HEK293 (cell line): ENCODE results near the gene SHROOM4.

Experiments
- CTCF ChIA-PET: fragments of 350-600 bp; formaldehyde crosslinking; extraction: SDS; loops from one replicate; lab custom pipeline; 2021; ENCODE audit warnings: antibody characterized with exemption; lab: Yijun Ruan, JAX
- POLR2A ChIA-PET: fragments of 300-600 bp; formaldehyde crosslinking; extraction: SDS; loops from one replicate; lab custom pipeline; 2020; ENCODE audit warnings: antibody characterized with exemption, inconsistent platforms; lab: Yijun Ruan, JAX
- H3K27ac ChIP-seq: fragments of 200-500 bp; sonication (Bioruptor generic); 2 replicates; pipeline ENCODE4 v1.5.1; 2014; ENCODE audit warnings: low read depth, low read length, control low read depth, inconsistent platforms; ENCODE audit errors: extremely low read depth
- H3K36me3 ChIP-seq, 2 experiments: fragments of 200-500 bp in 1 of 2; sonication (Bioruptor generic) in 1 of 2; 1 replicate in 1 of 2; 2 replicates in 1 of 2; pipeline ENCODE4 v1.5.1; 2014 to 2017; ENCODE audit warnings: inconsistent platforms in 2 of 2, low read length in 2 of 2; ENCODE audit not compliant: control insufficient read depth in 2 of 2, insufficient read depth in 1 of 2
- H3K4me1 ChIP-seq: fragments of 200-500 bp; sonication (Bioruptor generic); 2 replicates; pipeline ENCODE4 v1.5.1; 2014; ENCODE audit warnings: mild to moderate bottlenecking, low read length, inconsistent platforms; ENCODE audit not compliant: control insufficient read depth, insufficient read depth
- H3K4me3 ChIP-seq: 2 replicates; pipeline ENCODE4 v1.5.1; 2011; ENCODE audit warnings: low read depth, mild to moderate bottlenecking, control low read depth, low read length, moderate library complexity
- H3K9me3 ChIP-seq: fragments of 200-500 bp; sonication (Bioruptor generic); 2 replicates; pipeline ENCODE4 v1.5.1; 2014; ENCODE audit warnings: low read depth, low read length, inconsistent platforms; ENCODE audit not compliant: control insufficient read depth, insufficient read depth
- KLF9 ChIP-seq: fragments of 450-650 bp; formaldehyde crosslinking; IDR thresholded peaks from 2 replicates; pipeline ENCODE4 v1.5.1; 2016; ENCODE audit warnings: missing biosample characterization, missing genetic modification characterization, low read depth
- OVOL3 ChIP-seq: fragments of 450-650 bp; formaldehyde crosslinking; IDR thresholded peaks from 2 replicates; pipeline ENCODE4 v1.5.1; 2016; ENCODE audit warnings: missing biosample characterization, missing genetic modification characterization
- REST ChIP-seq: fragments of 450-650 bp; formaldehyde crosslinking; IDR thresholded peaks from 2 replicates; pipeline ENCODE4 v1.5.1; 2016; ENCODE audit warnings: missing biosample characterization, missing genetic modification characterization
- YY1 ChIP-seq: fragments of 450-650 bp; formaldehyde crosslinking; IDR thresholded peaks from 2 replicates; pipeline ENCODE4 v1.5.1; 2018; ENCODE audit warnings: missing biosample characterization, missing genetic modification characterization
- YY2 ChIP-seq: fragments of 450-650 bp; formaldehyde crosslinking; IDR thresholded peaks from 2 replicates; pipeline ENCODE4 v1.5.1; 2016; ENCODE audit warnings: missing biosample characterization, missing genetic modification characterization
- ZBTB49 ChIP-seq: fragments of 450-650 bp; formaldehyde crosslinking; IDR thresholded peaks from 2 replicates; pipeline ENCODE4 v1.5.1; 2016; ENCODE audit warnings: missing biosample characterization, missing genetic modification characterization, low read depth
- ZFP3 ChIP-seq: fragments of 450-650 bp; formaldehyde crosslinking; IDR thresholded peaks from 2 replicates; pipeline ENCODE4 v1.5.1; 2016; ENCODE audit warnings: low read depth, missing biosample characterization, missing genetic modification characterization
- ZNF112 ChIP-seq: fragments of 450-650 bp; formaldehyde crosslinking; IDR thresholded peaks from 2 replicates; pipeline ENCODE4 v1.5.0; 2017; ENCODE audit warnings: missing biosample characterization, missing genetic modification characterization
- ZNF239 ChIP-seq: fragments of 450-650 bp; formaldehyde crosslinking; IDR thresholded peaks from 2 replicates; pipeline ENCODE4 v1.5.1; 2016; ENCODE audit warnings: missing biosample characterization, missing genetic modification characterization
- ZNF404 ChIP-seq: fragments of 450-650 bp; formaldehyde crosslinking; IDR thresholded peaks from 2 replicates; pipeline ENCODE4 v1.5.1; 2017; ENCODE audit warnings: missing biosample characterization, missing genetic modification characterization
- ZNF426 ChIP-seq: fragments of 450-650 bp; formaldehyde crosslinking; IDR thresholded peaks from 2 replicates; pipeline ENCODE4 v1.5.1; 2017; ENCODE audit warnings: missing biosample characterization, missing genetic modification characterization, mild to moderate bottlenecking, inconsistent platforms, moderate library complexity
- ZNF473 ChIP-seq: fragments of 450-650 bp; formaldehyde crosslinking; IDR thresholded peaks from 2 replicates; pipeline ENCODE4 v1.5.1; 2017; ENCODE audit warnings: missing biosample characterization, missing genetic modification characterization
- ZNF558 ChIP-seq: fragments of 450-650 bp; formaldehyde crosslinking; IDR thresholded peaks from 2 replicates; pipeline ENCODE4 v1.5.1; 2016; ENCODE audit warnings: missing biosample characterization, missing genetic modification characterization
- TF ChIP-seq, protein P1 (sequence below): fragments of 450-650 bp; IDR thresholded peaks from 2 replicates; pipeline ENCODE4 v1.5.1; 2018; ENCODE audit warnings: missing biosample characterization, mild to moderate bottlenecking, missing genetic modification characterization
- TF ChIP-seq, protein P2 (sequence below): fragments of 450-650 bp; formaldehyde crosslinking; IDR thresholded peaks from 2 replicates; pipeline ENCODE4 v1.5.1; 2016; ENCODE audit warnings: missing biosample characterization, missing genetic modification characterization
- TF ChIP-seq, protein P3 (sequence below): fragments of 450-650 bp; formaldehyde crosslinking; IDR thresholded peaks from 2 replicates; pipeline ENCODE4 v1.5.1; 2016; ENCODE audit warnings: missing biosample characterization, missing genetic modification characterization, borderline replicate concordance
- TF ChIP-seq, protein P4 (sequence below): fragments of 450-650 bp; formaldehyde crosslinking; IDR thresholded peaks from 2 replicates; pipeline ENCODE4 v1.5.1; 2017; ENCODE audit warnings: missing biosample characterization, missing genetic modification characterization

The SHROOM4 gene

DNA sequence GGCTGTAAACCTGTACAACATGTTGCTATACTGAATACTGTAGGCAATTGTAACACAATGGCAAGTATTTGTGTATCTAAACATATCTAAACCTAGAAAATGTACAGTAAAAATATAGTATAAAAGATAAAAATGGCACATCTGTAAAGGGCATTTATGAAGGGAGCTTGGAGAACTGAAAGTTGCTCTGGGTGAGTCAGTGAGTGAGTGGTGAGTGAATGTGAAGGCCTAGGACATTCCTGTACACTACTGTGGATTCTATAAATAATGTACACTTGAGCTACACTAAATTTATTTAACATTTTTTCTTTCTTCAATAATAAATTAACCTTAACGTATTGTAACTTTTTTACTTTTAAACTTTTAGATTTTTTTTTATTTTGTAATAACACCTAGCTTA, 5.0 kb upstream of the SHROOM4 start:
- TF ChIP-seq ZFP3 (tag by site-specific recombination) (no peak), YY1 (tag by site-specific recombination) (no peak), YY2 (tag by site-specific recombination) (no peak), ZNF404 (tag by site-specific recombination) (no peak), OVOL3 (tag by site-specific recombination) (no peak), ZNF239 (tag by site-specific recombination) (no peak), KLF9 (tag by site-specific recombination) (no peak), ZBTB49 (tag by site-specific recombination) (no peak), ZNF473 (no peak), REST (tag by site-specific recombination) (no peak), ZNF426 (no peak), ZNF112 (tag by site-specific recombination) (no peak), ZNF558 (tag by site-specific recombination) (no peak)
- TF ChIP-seq, protein P1, sequence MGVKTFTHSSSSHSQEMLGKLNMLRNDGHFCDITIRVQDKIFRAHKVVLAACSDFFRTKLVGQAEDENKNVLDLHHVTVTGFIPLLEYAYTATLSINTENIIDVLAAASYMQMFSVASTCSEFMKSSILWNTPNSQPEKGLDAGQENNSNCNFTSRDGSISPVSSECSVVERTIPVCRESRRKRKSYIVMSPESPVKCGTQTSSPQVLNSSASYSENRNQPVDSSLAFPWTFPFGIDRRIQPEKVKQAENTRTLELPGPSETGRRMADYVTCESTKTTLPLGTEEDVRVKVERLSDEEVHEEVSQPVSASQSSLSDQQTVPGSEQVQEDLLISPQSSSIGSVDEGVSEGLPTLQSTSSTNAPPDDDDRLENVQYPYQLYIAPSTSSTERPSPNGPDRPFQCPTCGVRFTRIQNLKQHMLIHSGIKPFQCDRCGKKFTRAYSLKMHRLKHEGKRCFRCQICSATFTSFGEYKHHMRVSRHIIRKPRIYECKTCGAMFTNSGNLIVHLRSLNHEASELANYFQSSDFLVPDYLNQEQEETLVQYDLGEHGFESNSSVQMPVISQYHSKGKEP (tag by site-specific recombination), result no peak
- TF ChIP-seq, protein P2, sequence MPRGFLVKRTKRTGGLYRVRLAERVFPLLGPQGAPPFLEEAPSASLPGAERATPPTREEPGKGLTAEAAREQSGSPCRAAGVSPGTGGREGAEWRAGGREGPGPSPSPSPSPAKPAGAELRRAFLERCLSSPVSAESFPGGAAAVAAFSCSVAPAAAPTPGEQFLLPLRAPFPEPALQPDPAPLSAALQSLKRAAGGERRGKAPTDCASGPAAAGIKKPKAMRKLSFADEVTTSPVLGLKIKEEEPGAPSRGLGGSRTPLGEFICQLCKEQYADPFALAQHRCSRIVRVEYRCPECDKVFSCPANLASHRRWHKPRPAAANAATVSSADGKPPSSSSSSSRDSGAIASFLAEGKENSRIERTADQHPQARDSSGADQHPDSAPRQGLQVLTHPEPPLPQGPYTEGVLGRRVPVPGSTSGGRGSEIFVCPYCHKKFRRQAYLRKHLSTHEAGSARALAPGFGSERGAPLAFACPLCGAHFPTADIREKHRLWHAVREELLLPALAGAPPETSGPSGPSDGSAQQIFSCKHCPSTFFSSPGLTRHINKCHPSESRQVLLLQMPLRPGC (tag by site-specific recombination), result no peak
- TF ChIP-seq, protein P3, sequence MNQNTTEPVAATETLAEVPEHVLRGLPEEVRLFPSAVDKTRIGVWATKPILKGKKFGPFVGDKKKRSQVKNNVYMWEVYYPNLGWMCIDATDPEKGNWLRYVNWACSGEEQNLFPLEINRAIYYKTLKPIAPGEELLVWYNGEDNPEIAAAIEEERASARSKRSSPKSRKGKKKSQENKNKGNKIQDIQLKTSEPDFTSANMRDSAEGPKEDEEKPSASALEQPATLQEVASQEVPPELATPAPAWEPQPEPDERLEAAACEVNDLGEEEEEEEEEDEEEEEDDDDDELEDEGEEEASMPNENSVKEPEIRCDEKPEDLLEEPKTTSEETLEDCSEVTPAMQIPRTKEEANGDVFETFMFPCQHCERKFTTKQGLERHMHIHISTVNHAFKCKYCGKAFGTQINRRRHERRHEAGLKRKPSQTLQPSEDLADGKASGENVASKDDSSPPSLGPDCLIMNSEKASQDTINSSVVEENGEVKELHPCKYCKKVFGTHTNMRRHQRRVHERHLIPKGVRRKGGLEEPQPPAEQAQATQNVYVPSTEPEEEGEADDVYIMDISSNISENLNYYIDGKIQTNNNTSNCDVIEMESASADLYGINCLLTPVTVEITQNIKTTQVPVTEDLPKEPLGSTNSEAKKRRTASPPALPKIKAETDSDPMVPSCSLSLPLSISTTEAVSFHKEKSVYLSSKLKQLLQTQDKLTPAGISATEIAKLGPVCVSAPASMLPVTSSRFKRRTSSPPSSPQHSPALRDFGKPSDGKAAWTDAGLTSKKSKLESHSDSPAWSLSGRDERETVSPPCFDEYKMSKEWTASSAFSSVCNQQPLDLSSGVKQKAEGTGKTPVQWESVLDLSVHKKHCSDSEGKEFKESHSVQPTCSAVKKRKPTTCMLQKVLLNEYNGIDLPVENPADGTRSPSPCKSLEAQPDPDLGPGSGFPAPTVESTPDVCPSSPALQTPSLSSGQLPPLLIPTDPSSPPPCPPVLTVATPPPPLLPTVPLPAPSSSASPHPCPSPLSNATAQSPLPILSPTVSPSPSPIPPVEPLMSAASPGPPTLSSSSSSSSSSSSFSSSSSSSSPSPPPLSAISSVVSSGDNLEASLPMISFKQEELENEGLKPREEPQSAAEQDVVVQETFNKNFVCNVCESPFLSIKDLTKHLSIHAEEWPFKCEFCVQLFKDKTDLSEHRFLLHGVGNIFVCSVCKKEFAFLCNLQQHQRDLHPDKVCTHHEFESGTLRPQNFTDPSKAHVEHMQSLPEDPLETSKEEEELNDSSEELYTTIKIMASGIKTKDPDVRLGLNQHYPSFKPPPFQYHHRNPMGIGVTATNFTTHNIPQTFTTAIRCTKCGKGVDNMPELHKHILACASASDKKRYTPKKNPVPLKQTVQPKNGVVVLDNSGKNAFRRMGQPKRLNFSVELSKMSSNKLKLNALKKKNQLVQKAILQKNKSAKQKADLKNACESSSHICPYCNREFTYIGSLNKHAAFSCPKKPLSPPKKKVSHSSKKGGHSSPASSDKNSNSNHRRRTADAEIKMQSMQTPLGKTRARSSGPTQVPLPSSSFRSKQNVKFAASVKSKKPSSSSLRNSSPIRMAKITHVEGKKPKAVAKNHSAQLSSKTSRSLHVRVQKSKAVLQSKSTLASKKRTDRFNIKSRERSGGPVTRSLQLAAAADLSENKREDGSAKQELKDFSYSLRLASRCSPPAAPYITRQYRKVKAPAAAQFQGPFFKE (tag by site-specific recombination), result no peak
- TF ChIP-seq, protein P4, sequence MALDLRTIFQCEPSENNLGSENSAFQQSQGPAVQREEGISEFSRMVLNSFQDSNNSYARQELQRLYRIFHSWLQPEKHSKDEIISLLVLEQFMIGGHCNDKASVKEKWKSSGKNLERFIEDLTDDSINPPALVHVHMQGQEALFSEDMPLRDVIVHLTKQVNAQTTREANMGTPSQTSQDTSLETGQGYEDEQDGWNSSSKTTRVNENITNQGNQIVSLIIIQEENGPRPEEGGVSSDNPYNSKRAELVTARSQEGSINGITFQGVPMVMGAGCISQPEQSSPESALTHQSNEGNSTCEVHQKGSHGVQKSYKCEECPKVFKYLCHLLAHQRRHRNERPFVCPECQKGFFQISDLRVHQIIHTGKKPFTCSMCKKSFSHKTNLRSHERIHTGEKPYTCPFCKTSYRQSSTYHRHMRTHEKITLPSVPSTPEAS, result no peak

More for the DNA sequence above, 5.0 kb upstream of the SHROOM4 start:
- no peak overlapping the region for H3K4me3 ChIP-seq
- no peak overlapping the region for H3K27ac ChIP-seq
- no peaks in the 10 kb centered on the region for H3K4me1 ChIP-seq
- no peaks in the 10 kb centered on the region for H3K9me3 ChIP-seq
- ChIA-PET POLR2A (no interaction called here), CTCF (interaction anchor here (0.6 kb wide), 1 partner anchor 353 kb away, joined by 3 read pairs; no protein-coding TSS in a partner anchor)
- no peaks in the 10 kb centered on the region for H3K36me3 ChIP-seq
